ENCODE measurements around the gene CHST8.

Gene CHST8

DNA sequence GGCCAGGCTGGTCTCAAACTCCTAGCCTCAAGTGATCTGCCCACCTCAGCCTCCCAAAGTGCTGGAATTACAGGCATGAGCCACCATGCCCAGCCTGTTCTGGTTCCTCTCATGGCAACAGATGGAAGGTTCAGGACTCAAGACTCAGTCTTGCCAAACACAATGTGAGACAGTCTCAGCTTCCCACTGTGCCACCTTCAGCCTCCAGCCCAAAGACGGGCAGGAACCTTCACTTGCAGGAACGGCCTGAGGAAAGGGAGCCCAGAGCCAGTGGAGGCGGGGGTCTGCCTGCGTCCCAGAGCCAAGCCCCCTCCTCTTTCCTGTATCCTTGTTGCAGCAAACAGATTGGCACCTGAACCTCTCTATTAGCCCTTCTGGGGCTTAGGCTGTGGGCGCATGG lies 2.9 kb upstream of the CHST8 start:
- no peak for DNase-seq

- DNase-seq = no peak
Measured at GRCh38 chr19:33620611-33621010, 1.1 kb upstream of the CHST8 start.

DNA sequence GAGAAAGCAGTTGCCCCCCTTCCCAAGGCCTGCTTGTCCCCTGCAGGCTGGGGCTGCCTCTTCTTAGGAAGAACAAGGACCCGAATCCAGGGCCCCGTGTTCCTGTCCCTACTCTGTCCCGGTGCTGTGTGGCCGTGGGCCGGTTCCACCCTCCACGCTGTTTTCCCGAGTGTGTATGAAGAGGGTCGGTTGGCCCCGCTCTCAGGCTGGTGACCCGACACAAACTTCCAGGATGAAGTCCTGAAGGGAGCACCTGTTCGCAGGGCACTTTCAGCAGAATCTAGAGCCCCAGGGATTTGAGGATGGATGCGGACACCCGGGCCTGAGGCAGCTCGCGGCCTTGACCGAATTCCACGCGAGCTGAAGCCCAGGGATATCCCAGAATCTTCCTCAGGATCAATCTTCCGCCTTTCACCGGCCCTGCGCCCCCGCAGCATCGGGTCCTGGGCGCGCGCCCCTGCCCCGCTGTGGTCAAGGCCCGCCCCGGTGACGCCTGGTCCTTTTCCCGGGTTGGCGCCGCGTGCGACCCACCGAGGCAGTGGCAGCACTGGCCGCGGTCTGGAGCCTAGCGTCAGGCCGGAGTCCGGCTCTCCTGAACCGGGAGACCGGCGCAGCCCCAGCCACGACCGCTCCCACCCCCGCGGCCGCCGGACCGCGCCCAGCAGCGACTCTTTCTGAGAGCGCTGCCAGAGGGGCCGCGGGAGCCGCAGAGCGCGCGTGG lies 528 bp upstream of the CHST8 start:
- no peak for DNase-seq

GRCh38 chr19:33622505-33622808 lies 704 bp downstream of the CHST8 start:
- DNase-seq = no peak

GRCh38 chr19:33622809-33623511 lies 1.2 kb downstream of the CHST8 start:
- no peak for DNase-seq

- no peak for DNase-seq
Measured at GRCh38 chr19:33624586-33624985, 2.8 kb downstream of the CHST8 start.

DNA sequence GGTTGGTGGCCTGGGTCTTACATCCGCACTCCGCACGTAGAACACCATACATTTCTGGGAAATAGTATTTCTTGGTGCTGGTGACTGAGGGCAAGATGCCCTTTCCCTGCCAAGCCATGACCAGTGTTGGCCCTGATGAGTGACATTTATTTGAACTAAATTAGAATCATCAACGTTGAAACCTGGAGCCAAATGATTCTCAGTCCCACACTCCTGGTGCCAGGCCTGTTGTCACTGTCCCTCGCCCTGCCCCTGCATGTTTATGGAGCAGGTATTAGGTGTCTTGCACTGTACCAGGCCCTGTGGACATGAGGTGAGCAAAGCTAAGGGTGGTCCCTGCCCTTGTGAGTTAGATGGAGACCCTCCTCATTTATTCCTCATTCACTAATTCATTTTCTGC lies 5.8 kb downstream of the CHST8 start:
- no peak for DNase-seq

DNA sequence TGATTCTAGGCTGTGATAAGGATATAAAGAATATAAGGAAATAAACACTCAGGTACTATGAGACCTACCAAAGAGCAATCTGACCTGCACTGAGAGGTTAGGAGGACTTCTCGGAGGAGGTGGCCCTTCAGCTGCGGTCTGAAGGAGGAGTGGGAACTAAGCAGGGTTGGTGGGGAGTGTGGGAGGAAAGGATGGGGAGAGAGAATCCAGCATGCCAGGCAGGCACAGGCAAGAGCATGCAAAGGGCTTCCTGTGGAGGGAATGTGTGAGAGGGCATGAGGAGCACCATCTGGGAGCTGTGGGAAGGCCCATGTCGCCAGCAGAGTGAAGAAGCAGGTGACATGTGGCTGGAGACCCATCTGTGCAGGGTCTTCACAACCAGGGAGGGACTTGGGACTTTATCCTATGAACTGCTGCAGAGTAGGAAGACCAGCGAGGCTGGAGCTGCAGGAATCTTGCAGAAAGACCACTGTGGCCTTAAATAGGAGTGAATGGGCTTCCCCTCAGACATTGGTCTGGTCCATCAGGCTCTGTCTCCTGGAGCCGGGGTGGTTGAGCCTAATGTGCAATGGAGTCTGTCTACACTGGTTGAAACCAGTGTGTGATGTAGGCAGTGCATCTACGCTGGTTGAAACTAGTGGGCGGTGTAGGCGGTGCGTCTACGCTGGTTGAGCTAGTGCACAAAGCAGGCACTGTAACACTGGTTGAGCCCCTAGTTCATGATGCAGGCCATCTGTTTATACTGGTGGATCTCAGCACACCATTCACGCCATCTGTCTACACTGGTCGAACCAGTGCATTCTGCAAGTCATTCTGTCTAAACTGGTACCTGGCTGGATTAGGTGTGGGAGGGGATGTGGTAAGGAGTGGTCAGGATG lies 6.4 kb downstream of the CHST8 start:
- no peak for DNase-seq

- DNase-seq = no peak
Measured at GRCh38 chr19:33628921-33629825, 7.4 kb downstream of the CHST8 start.

GRCh38 chr19:33629826-33630375 lies 8.1 kb downstream of the CHST8 start:
- DNase-seq = no peak

DNA sequence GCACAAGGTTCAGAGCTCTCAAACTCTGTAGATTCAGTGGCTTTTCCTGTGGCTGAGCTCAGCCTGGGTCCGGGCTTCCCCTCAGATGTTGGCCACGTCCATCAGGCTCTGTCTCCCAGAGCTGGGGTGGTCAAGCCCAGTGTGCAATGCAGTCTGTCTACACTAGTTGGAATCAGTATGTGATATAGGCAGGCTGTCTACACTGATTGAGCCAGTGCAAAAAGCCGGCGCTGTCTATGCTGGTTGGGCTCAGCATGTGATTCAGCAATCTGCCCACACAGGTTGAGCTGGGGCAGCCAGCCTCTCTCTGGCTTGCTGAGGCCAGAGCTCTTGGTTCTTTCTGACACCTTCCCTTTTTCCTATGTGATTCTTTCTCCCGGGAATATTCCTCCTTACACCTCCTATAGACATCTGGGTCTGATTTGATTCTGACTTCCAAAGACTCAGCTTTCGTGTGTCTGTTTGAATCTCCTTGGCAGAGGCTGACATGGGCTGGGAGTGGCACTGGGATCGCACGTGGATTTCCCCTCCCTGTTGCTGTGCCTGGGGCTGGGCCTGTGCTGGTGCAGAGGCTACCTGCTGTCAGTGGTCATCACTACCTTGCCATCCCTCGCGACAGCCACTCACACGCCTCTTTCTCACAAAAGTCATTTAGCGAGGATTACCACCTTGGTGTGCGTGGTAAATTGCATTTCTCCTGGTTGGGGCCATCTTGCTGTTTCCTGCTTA lies 9.3 kb downstream of the CHST8 start:
- DNase-seq = no peak

GRCh38 chr19:33631609-33631973 lies 9.8 kb downstream of the CHST8 start:
- DNase-seq = no peak

- no peak for DNase-seq
Measured at GRCh38 chr19:33634361-33635091, 12.8 kb downstream of the CHST8 start.

DNA sequence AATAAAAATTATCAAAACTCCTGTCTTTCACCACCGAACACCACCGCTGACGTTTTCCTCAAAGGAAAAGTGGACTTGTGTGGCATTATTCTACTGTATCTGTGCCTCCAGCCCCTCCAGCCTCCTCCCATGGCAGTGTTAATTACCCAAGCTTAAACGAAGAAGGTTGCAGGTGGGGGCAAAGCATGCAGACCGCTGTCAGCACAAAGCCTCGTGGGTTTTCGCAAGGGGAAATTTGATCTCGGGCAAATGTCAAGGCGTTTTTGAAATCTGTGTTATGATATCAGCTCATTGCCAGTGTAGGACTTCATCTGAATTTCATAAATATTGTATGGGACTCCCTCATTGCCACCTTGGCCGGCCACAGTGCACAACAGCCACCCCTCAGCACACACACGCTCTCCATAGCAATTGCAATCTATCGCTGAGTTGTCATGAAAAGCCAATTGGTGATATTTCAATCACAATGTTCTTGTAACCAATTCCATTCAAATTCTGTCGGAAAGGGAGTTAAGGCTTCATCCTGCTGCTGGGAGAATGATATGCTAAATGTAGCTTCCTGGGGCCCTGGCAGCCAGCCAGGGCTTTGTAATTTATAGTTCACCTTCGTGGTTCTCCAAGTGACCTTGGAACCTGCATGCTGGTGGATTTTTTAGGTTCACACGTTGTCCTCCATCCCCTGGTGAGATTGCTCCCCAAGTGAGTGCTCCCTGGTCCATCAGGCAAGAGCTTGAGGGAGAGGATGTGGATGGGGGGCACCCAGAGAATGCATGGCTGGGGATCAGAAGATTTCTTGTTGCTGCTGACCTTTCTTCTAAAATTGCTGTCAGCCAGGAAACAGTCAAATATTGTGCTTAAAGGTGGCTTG lies 16.6 kb downstream of the CHST8 start:
- no peak for DNase-seq

- DNase-seq = no peak
Measured at GRCh38 chr19:33639035-33639681, 17.4 kb downstream of the CHST8 start.

- DNase-seq = no peak
Measured at GRCh38 chr19:33640773-33641172, 19.0 kb downstream of the CHST8 start.

- no peak for DNase-seq
Measured at GRCh38 chr19:33641261-33641660, 19.5 kb downstream of the CHST8 start.

GRCh38 chr19:33641956-33642498 lies 20.3 kb downstream of the CHST8 start:
- DNase-seq = no peak

- DNase-seq = no peak
Measured at GRCh38 chr19:33644284-33644836, 22.6 kb downstream of the CHST8 start.

Measured in cortex of kidney (tissue), 1 donor.